Activated T-cell treated with anti-CD3 and anti-CD28 coated beads for 24 hours (primary cell): ENCODE results near the gene NCR1.
"Not testable (repeated sequence)": the region's sequence is repeated elsewhere in the genome, so short reads cannot be mapped to it uniquely, and the experiment has no call there.

ENCODE experiments used
- DNase-seq: peaks from one replicate; pipeline ENCODE4 v3.0.0-alpha.2; 2020; ENCODE audit warnings: low read depth

Gene NCR1

DNA sequence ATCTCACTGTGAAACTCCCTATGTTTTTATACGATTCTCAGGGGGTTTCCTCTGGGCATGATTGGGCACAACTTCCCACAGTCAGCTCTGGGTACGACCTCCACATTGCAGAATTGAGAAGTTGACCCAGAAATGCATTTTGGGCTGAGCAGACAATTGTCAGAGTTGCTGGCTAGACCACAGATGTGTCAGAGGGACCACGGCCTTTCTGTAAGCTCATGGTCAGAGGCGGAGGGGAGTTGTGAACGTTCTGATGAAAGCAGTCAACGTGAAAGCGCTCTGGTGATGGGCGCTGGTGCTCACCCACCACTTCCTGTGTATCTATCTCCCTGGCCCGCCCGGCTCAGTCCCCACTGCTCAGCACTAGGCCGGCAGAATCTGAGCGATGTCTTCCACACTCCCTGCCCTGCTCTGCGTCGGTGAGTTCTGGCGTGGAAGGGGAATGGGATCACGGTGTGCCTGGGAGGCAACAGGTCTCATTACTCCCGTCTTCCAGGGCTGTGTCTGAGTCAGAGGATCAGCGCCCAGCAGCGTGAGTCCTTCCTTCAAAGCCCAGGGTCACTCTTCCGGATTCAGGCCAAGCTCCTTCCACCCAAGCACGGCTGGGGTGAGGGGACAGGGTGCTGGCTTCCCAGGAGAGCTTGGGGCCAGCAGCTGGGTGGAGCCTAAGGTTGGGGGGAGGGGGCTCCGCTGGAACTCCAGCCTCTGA, at the start of gene NCR1:
Gene NCR1, plus strand, starts transcription at position 346 of the 709 bp plus-strand sequence. Its CDS starts 40 bp downstream, at position 386.
- no peak for DNase-seq

- DNase-seq = not testable (repeated sequence)
Observed at GRCh38 chr19:54858476-54858875, 47.5 kb upstream of the NCR1 start.

GRCh38 chr19:54859421-54859820, 46.5 kb upstream of the NCR1 start:
- DNase-seq = not testable (repeated sequence)

DNA sequence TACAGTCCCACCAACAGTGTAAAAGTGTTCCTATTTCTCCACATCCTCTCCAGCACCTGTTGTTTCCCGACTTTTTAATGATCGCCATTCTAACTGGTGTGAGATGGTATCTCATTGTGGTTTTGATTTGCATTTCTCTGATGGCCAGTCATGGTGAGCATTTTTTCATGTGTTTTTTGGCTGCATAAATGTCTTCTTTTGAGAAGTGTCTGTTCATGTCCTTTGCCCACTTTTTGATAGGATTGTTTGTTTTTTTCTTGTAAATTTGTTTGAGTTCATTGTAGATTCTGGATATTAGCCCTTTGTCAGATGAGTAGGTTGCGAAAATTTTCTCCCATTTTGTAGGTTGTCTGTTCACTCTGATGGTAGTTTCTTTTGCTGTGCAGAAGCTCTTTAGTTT, 42.5 kb upstream of the NCR1 start:
- DNase-seq = not testable (repeated sequence)

GRCh38 chr19:54871696-54872095, 34.3 kb upstream of the NCR1 start:
- DNase-seq = no peak

GRCh38 chr19:54873990-54874389, 32.0 kb upstream of the NCR1 start, which contains the start of gene FCAR:
Gene FCAR (plus strand): TSS chr19:54874235. CDS start chr19:54874290, 55 bp downstream.
- no peak for DNase-seq

DNA sequence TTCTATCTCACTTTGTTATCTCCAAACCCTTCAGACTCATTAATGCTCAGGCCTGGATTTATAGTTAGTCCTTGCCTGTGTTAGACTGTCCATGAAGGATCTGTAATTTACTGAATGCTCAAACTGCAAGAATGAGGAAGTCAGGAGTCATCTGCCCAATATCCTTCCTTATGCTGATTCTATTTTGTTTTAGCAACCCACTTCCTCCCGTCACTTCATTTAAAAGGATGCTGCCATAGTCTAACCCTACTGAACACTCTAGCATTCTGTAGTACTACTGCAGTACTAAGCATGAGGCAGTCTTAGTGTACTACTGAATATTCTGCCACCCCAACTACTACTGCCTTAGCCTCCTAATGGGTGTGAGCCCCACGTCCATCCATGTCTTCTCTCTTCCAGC, 30.4 kb upstream of the NCR1 start:
- no peak for DNase-seq

DNA sequence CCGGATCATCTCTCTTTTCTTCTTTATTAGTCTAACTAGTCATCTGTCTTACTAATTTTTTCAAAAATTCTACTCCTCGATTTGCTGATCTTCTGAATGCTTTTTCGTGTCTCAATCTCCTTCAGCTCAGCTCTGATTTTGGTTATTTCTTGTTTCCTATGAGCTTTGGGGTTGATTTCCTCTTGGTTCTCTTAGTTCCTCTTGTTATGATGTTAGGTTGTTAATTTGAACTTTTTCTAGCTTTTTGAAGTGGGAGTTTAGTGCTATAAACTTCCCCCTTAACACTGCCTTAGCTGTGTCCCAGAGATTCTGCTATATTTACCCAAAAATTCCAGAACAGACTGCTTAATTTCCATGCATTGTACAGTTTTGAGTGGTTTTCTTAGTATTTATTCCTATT, 28.5 kb upstream of the NCR1 start:
- DNase-seq = no peak

DNA sequence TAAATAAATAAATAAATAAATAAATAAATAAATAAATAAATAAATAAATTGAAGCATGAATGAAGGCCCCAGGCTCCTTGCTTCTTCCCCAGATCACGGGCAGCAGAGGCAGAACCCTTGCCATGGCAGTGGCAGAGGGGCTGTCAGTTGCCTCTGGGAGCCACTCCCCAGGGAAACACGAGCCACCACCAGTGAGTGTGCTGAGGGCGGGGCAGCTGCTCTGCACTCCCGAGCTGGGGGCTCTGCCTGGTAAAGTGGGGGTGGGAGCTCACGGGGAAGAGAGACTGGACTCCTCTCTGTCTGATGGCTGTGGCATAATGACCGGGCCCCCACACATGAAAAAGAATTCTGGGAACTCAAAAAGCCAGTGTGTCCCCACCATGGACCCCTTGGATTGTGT, 24.1 kb upstream of the NCR1 start:
- DNase-seq = no peak

DNA sequence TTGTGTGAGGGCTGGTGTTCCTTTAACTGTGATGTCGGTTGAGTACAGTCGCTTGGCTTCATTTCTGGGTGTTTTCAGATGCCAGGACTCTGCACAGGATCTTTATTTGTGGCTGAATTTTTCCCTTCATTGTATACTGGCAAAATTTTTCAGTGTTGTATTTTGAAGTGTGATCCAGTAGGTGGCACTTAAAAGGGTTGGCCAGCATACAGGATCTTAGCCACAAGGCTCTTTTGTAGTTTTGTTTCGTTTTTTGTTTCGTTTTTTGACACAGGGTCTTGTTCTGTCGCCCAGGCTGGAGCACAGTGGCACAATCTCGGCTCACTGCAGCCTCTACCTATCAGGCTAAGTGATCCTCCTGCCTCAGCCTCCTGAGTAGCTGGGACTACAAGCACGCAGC, 23.2 kb upstream of the NCR1 start:
- no peak for DNase-seq

DNA sequence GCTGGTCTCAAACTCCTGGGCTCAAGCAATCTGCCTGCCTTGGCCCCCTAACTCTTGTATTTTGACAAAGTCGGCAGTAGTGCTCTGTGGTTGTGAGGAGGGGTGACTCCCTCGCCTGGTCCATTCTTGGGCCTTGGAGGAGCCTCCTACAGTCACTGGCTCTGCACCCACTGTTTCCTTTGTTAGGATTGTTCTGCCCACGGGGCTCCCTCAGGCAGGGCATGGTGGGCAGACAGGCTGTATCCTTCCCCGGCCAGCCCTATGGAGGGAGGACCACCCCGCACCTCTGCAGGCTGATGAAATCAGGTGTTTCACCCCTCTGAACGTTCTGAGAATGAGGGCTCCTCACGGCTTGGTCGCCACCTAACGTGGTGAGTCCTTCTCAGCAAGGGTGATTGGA, 22.7 kb upstream of the NCR1 start:
- no peak for DNase-seq

DNA sequence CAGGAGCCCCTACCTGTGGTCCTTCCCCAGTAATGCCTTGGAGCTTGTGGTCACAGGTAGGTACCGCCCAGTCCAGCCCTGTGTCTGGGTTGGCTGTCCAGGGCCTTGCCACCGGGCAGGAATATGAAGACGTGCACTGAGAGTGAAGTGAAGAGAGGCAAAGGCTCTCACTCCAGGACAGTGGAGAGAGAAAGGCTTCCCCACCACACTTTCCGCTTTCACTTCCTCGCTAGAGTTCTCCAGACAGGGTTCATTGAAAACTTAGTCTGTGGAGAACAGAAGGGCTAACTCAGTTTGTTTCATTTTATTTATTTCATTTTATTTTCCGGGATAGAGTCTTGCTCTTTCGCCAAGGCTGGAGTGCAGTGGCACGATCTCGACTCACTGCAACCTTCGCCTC, 17.7 kb upstream of the NCR1 start:
- DNase-seq = no peak

- DNase-seq = no peak
Observed at GRCh38 chr19:54889566-54889965, 16.4 kb upstream of the NCR1 start.

DNA sequence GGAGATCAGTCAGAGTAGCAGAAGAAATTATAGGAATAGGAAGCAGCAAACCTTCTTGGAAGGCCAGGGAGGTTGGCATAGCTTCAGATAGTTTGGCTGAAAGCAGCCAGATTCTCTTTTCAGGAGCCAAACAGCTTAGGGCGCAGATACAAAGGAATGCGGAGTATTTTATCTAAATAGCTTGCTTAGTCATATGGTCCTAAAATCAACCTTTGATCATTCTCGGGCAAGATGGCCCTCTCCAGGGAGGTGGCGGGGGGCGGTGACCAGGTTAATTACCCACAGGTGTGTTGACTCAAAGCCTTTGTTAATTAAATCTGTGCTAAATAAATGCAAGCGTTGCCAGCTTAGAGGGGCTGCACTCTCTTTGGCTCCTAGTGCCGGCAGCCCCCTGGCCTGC, 12.5 kb upstream of the NCR1 start:
- no peak for DNase-seq

GRCh38 chr19:54894106-54894505, 11.8 kb upstream of the NCR1 start:
- not testable (repeated sequence) for DNase-seq

GRCh38 chr19:54896036-54896435, 9.9 kb upstream of the NCR1 start:
- no peak for DNase-seq

DNA sequence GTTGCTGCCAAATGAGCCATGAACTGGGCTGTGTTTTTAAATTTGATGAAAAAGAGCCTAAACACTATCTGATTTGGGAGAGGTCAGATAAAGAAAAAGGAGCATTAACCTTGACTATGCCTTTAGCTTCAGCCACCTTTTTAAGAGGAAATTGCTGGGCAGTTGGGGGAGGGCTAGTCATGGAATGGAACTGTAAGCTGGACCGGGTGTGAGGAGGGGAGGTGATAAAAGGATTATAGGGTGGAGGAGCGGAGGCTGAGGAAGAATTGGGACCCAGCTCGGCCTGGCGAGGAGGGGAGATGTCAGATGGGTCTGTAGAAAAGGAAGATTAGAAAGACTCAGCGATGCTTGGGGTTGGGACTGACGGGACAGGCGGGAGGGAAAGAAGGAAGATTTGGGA, 7.3 kb upstream of the NCR1 start:
- DNase-seq = not testable (repeated sequence)

- DNase-seq = not testable (repeated sequence)
Observed at GRCh38 chr19:54899646-54900045, 6.3 kb upstream of the NCR1 start.

DNA sequence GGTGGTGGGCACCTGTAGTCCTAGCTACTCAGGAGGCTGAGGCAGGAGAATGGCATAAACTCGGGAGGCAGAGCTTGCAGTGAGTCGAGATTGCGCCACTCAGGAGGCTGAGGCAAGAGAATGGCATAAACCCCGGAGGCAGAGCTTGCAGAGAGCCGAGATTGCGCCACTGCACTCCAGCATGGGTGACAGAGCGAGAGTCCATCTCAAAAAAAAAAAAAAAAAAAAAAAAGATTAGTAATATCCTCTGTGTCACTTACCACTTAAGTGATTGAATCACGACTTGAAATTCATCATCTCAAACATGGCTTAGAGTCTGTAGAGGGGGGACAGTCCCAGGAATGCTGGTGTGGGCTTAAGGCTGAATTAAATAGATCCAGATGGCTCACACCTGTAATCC, 4.8 kb upstream of the NCR1 start:
- not testable (repeated sequence) for DNase-seq

- DNase-seq = no peak
Observed at GRCh38 chr19:54902061-54902460, 3.9 kb upstream of the NCR1 start.

DNA sequence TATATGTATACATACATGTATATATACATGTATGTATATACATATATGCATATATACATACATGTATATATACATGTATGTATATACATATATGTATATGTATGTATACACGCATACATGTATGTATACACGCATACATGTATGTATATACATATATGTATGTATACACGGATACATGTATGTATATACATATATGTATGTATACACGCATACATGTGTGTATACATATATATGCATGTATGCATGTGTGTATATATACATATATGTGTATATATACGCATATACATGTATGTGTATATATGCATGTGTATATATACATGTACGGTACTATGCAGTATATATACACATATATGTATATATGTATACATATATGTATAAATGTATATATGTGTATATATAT, 2.6 kb upstream of the NCR1 start:
- DNase-seq = no peak

DNA sequence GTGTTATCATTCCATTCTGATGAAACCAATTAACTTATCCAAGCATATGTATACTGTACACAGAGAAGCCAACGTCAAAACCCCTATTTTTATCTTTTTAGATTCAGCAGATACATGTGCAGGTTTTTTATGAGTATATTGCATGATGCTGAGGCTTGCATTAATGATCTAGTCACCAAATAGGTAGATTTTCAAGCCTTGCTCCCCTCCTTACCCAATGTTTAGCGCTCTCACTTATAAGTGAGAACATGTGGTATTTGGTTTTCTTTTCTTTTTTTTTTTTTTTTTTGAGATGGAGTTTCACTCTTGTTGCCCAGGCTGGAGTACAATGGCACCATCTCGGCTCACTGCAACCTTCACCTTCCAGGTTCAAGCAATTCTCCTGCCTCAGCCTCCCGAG, 1.7 kb upstream of the NCR1 start:
- DNase-seq = not testable (repeated sequence)

- no peak for DNase-seq
Observed at GRCh38 chr19:54905421-54905802, 536 bp upstream of the NCR1 start.

GRCh38 chr19:54906819-54907218, 871 bp downstream of the NCR1 start:
- no peak for DNase-seq
